Skeletal muscle satellite cell (primary cell): ENCODE data around the gene THOC6.
"Not testable (repeated sequence)": the region's sequence is repeated elsewhere in the genome, so short reads cannot be mapped to it uniquely, and the experiment has no call there.

Experiments used
- H3K27me3 ChIP-seq: 2 replicates; pipeline ENCODE4 v1.7.0; 2013; ENCODE audit warnings: low read length; ENCODE audit not compliant: control insufficient read depth, insufficient read depth
- H3K36me3 ChIP-seq: 2 replicates; pipeline ENCODE4 v1.7.0; 2013; ENCODE audit warnings: mild to moderate bottlenecking, control low read depth, low read length; ENCODE audit not compliant: insufficient read depth
- H3K4me1 ChIP-seq: 2 replicates; pipeline ENCODE4 v1.7.0; 2013; ENCODE audit warnings: low read length; ENCODE audit not compliant: control insufficient read depth, insufficient read depth
- H3K4me2 ChIP-seq: 2 replicates; pipeline ENCODE4 v1.7.0; 2013; ENCODE audit warnings: mild to moderate bottlenecking, low read length
- H3K4me3 ChIP-seq: 2 replicates; pipeline ENCODE4 v1.7.0; 2013; ENCODE audit warnings: low read length
- H3K9ac ChIP-seq: 2 replicates; pipeline ENCODE4 v1.7.0; 2013; ENCODE audit warnings: mild to moderate bottlenecking, low read depth, low read length, moderate library complexity
- H3K9me3 ChIP-seq: replicated peaks from 2 replicates; pipeline ENCODE4 v1.7.0; 2013; ENCODE audit warnings: mild to moderate bottlenecking, control low read depth, low read length

Gene THOC6

GRCh38 chr16:3059723-3060242 is 35.9 kb downstream of the THOC6 start:
- Histone ChIP-seq H3K9me3 (no peaks in the 10 kb centered on the region), H3K27me3 (peaks cover 4% of the 10 kb centered on the region), H3K36me3 (no peaks in the 10 kb centered on the region), H3K4me3 (peak overlapping the region; percentile 90), H3K4me1 (peaks cover 19% of the 10 kb centered on the region), H3K9ac (peak overlapping the region; percentile 95), H3K4me2 (peak overlapping the region; percentile 99)

GRCh38 chr16:3060339-3061127 is 36.7 kb downstream of the THOC6 start:
- H3K27me3 ChIP-seq = peaks cover 4% of the 10 kb centered on the region
- no peaks in the 10 kb centered on the region for H3K9me3 ChIP-seq
- H3K4me1 ChIP-seq = peaks cover 27% of the 10 kb centered on the region
- H3K36me3 ChIP-seq = no peaks in the 10 kb centered on the region
- H3K4me2 ChIP-seq = no peak overlapping the region
- no peak overlapping the region for H3K4me3 ChIP-seq
- H3K9ac ChIP-seq = no peak overlapping the region

GRCh38 chr16:3062553-3062952 is 38.7 kb downstream of the THOC6 start:
- Histone ChIP-seq H3K9ac (no peak overlapping the region), H3K9me3 (no peaks in the 10 kb centered on the region), H3K4me1 (peaks cover 36% of the 10 kb centered on the region), H3K4me3 (no peak overlapping the region), H3K4me2 (no peak overlapping the region), H3K36me3 (no peaks in the 10 kb centered on the region), H3K27me3 (peaks cover 4% of the 10 kb centered on the region)

GRCh38 chr16:3063625-3064386 is 40.0 kb downstream of the THOC6 start:
- Histone ChIP-seq H3K4me2 (no peak overlapping the region), H3K4me3 (no peak overlapping the region), H3K9ac (no peak overlapping the region), H3K36me3 (no peaks in the 10 kb centered on the region), H3K4me1 (peaks cover 32% of the 10 kb centered on the region), H3K9me3 (no peaks in the 10 kb centered on the region), H3K27me3 (peaks cover 4% of the 10 kb centered on the region)

- Histone ChIP-seq H3K4me1 (peaks cover 23% of the 10 kb centered on the region), H3K36me3 (no peaks in the 10 kb centered on the region), H3K27me3 (peaks cover 4% of the 10 kb centered on the region), H3K9me3 (no peaks in the 10 kb centered on the region), H3K4me2 (peak within 1 kb of the TSS; percentile 69), H3K4me3 (peak within 1 kb of the TSS; percentile 64), H3K9ac (peak within 1 kb of the TSS; percentile 57)
These were observed 41.4 kb downstream of the THOC6 start, which contains the start of gene IL32 for GRCh38 chr16:3065069-3065741. Gene IL32 (plus strand): TSS chr16:3065640. CDS start chr16:3065812, 172 bp downstream.

GRCh38 chr16:3065742-3066439 is 42.1 kb downstream of the THOC6 start:
- Histone ChIP-seq H3K4me3 (peak overlapping the region; percentile 64), H3K9ac (peak overlapping the region; percentile 57), H3K36me3 (no peaks in the 10 kb centered on the region), H3K4me1 (peaks cover 17% of the 10 kb centered on the region), H3K27me3 (peaks cover 4% of the 10 kb centered on the region), H3K4me2 (peak overlapping the region; percentile 69), H3K9me3 (no peaks in the 10 kb centered on the region)

GRCh38 chr16:3066440-3066748 is 42.6 kb downstream of the THOC6 start:
- Histone ChIP-seq H3K36me3 (no peaks in the 10 kb centered on the region), H3K27me3 (peaks cover 5% of the 10 kb centered on the region), H3K9ac (peak overlapping the region; percentile 57), H3K9me3 (no peaks in the 10 kb centered on the region), H3K4me1 (peaks cover 17% of the 10 kb centered on the region), H3K4me3 (peak overlapping the region; percentile 64), H3K4me2 (peak overlapping the region; percentile 69)

- Histone ChIP-seq H3K4me3 (no peak overlapping the region), H3K9me3 (no peaks in the 10 kb centered on the region), H3K4me1 (peaks cover 17% of the 10 kb centered on the region), H3K4me2 (no peak overlapping the region), H3K36me3 (no peaks in the 10 kb centered on the region), H3K27me3 (peaks cover 8% of the 10 kb centered on the region), H3K9ac (no peak overlapping the region)
These were observed 44.7 kb downstream of the THOC6 start for GRCh38 chr16:3068487-3068886.

GRCh38 chr16:3069146-3069545 is 45.3 kb downstream of the THOC6 start:
- H3K9me3 ChIP-seq, H3K9ac ChIP-seq, H3K4me2 ChIP-seq, H3K36me3 ChIP-seq, H3K4me3 ChIP-seq: not testable (repeated sequence)
- Histone ChIP-seq H3K4me1 (peaks cover 17% of the 10 kb centered on the region), H3K27me3 (peaks cover 15% of the 10 kb centered on the region)

- H3K27me3 ChIP-seq = peaks cover 25% of the 10 kb centered on the region
- no peak overlapping the region for H3K4me3 ChIP-seq
- no peaks in the 10 kb centered on the region for H3K36me3 ChIP-seq
- peaks cover 8% of the 10 kb centered on the region for H3K4me1 ChIP-seq
- H3K4me2 ChIP-seq = no peak overlapping the region
- no peaks in the 10 kb centered on the region for H3K9me3 ChIP-seq
- no peak overlapping the region for H3K9ac ChIP-seq
These were observed 46.8 kb downstream of the THOC6 start for GRCh38 chr16:3070608-3071111.

- no peak overlapping the region for H3K4me2 ChIP-seq
- H3K27me3 ChIP-seq = peaks cover 31% of the 10 kb centered on the region
- no peaks in the 10 kb centered on the region for H3K9me3 ChIP-seq
- no peaks in the 10 kb centered on the region for H3K36me3 ChIP-seq
- no peak overlapping the region for H3K9ac ChIP-seq
- no peak overlapping the region for H3K4me3 ChIP-seq
- no peaks in the 10 kb centered on the region for H3K4me1 ChIP-seq
These were observed 47.8 kb downstream of the THOC6 start for GRCh38 chr16:3071655-3072054.
